Neuronal stem cell (in vitro differentiated cells): ENCODE results near the gene S100A10.

ENCODE experiments used
- DNase-seq: peaks from one replicate; pipeline ENCODE4 v3.0.0-alpha.2; 2013; ENCODE audit warnings: low spot score
- H2AFZ ChIP-seq: one replicate; pipeline ENCODE4 v1.6.1; 2013; ENCODE audit warnings: mild to moderate bottlenecking, low read length, inconsistent platforms
- H2AK5ac ChIP-seq: 2 replicates; pipeline ENCODE4 v1.6.1; 2013; ENCODE audit warnings: low read depth, mild to moderate bottlenecking, inconsistent platforms, low read length, moderate library complexity, mixed read lengths
- H2BK120ac ChIP-seq: 2 replicates; pipeline ENCODE4 v1.6.1; 2013; ENCODE audit warnings: low read depth, mild to moderate bottlenecking, inconsistent platforms, low read length, moderate library complexity, mixed read lengths
- H2BK12ac ChIP-seq: one replicate; pipeline ENCODE4 v1.6.1; 2013; ENCODE audit warnings: low read length, inconsistent platforms
- H2BK15ac ChIP-seq: 2 replicates; pipeline ENCODE4 v1.6.1; 2013; ENCODE audit warnings: mild to moderate bottlenecking, low read length, inconsistent platforms, mixed read lengths
- H2BK5ac ChIP-seq: one replicate; pipeline ENCODE4 v1.6.1; 2013; ENCODE audit warnings: inconsistent platforms, mild to moderate bottlenecking, low read length, moderate library complexity
- H3K14ac ChIP-seq: one replicate; pipeline ENCODE4 v1.6.1; 2013; ENCODE audit warnings: low read length, inconsistent platforms
- H3K18ac ChIP-seq: 2 replicates; pipeline ENCODE4 v1.6.1; 2013; ENCODE audit warnings: low read length, inconsistent platforms
- H3K23ac ChIP-seq: 2 replicates; pipeline ENCODE4 v1.6.1; 2013; ENCODE audit warnings: low read depth, mild to moderate bottlenecking, mixed read lengths, low read length, inconsistent platforms; ENCODE audit not compliant: poor library complexity
- H3K27ac ChIP-seq: replicated peaks from 3 replicates; pipeline ENCODE4 v1.5.1; 2013; ENCODE audit warnings: low read length, inconsistent platforms
- H3K27me3 ChIP-seq, 3 experiments: 2 replicates each; pipeline ENCODE4 v1.6.1; 2013; ENCODE audit warnings: low read length in 3 of 3, mild to moderate bottlenecking in 2 of 3, inconsistent platforms in 1 of 3, low read depth in 1 of 3, mixed read lengths in 1 of 3, moderate library complexity in 1 of 3; ENCODE audit not compliant: control insufficient read depth in 3 of 3, insufficient read depth in 3 of 3
- H3K36me3 ChIP-seq, 2 donors: replicated peaks in 1 of 2; 2 replicates each; pipeline ENCODE4 v1.6.1; 2013; ENCODE audit warnings: low read length in 2 of 2; ENCODE audit not compliant: control insufficient read depth in 2 of 2, insufficient read depth in 2 of 2
- H3K4ac ChIP-seq: 2 replicates; pipeline ENCODE4 v1.6.1; 2013; ENCODE audit warnings: inconsistent platforms, mild to moderate bottlenecking, low read length, moderate library complexity
- H3K4me1 ChIP-seq, 2 donors: 1 replicate in 1 of 2; 2 replicates in 1 of 2; pipeline ENCODE4 v1.6.1; 2013; ENCODE audit warnings: low read length in 2 of 2, low read depth in 1 of 2; ENCODE audit not compliant: control insufficient read depth in 2 of 2, insufficient read depth in 1 of 2
- H3K4me2 ChIP-seq: one replicate; pipeline ENCODE4 v1.6.1; 2013; ENCODE audit warnings: mild to moderate bottlenecking, low read length, inconsistent platforms; ENCODE audit not compliant: insufficient read depth, poor library complexity, severe bottlenecking
- H3K4me3 ChIP-seq, 2 donors: 2 replicates each; pipeline ENCODE4 v1.5.1; 2013; ENCODE audit warnings: low read length in 2 of 2, mild to moderate bottlenecking in 2 of 2, inconsistent platforms in 1 of 2, moderate library complexity in 1 of 2
- H3K79me1 ChIP-seq: one replicate; pipeline ENCODE4 v1.6.1; 2013; ENCODE audit warnings: low read depth, mild to moderate bottlenecking, inconsistent platforms, low read length, moderate library complexity
- H3K9ac ChIP-seq: one replicate; pipeline ENCODE4 v1.6.1; 2013; ENCODE audit warnings: mild to moderate bottlenecking, low read depth, low read length, inconsistent platforms; ENCODE audit not compliant: poor library complexity
- H3K9me3 ChIP-seq, 2 donors: replicated peaks in 1 of 2; 2 replicates each; pipeline versions ENCODE3 to v1.6.1; 2013; ENCODE audit warnings: low read length in 2 of 2, mild to moderate bottlenecking in 2 of 2, inconsistent platforms in 1 of 2, low read depth in 1 of 2, mixed read lengths in 1 of 2, moderate library complexity in 1 of 2; ENCODE audit not compliant: control insufficient read depth in 2 of 2, insufficient read depth in 1 of 2
- H4K8ac ChIP-seq: one replicate; pipeline ENCODE4 v1.6.1; 2013; ENCODE audit warnings: low read depth, mild to moderate bottlenecking, inconsistent platforms, low read length, moderate library complexity
- H4K91ac ChIP-seq: one replicate; pipeline ENCODE4 v1.6.1; 2013; ENCODE audit warnings: low read length, low read depth, mild to moderate bottlenecking, inconsistent platforms; ENCODE audit not compliant: poor library complexity
- WGBS, 2 donors: extraction: QIAGEN DNeasy Blood & Tissue Kit; methylation state at CpG; one replicate each; pipeline ENCODE4 v1.1.7; 2013; ENCODE audit warnings: missing lambda C conversion rate in 2 of 2, mixed read lengths in 1 of 2; ENCODE audit not compliant: insufficient read length in 2 of 2, insufficient replicate concordance in 1 of 2; ENCODE audit errors: extremely low coverage in 2 of 2; 5-methylcytosine and 5-hydroxymethylcytosine counted together

Gene S100A10

GRCh38 chr1:151994956-151995355, 1.3 kb upstream of the S100A10 start:
- Histone ChIP-seq H2AFZ (no peak overlapping the region), H3K18ac (no peak overlapping the region), H3K4me2 (no peak overlapping the region), H3K36me3 (no peaks in the 10 kb centered on the region), H2BK12ac (no peak overlapping the region), H3K27me3 (peaks cover 9 to 58% (median 44%) of the 10 kb centered on the region in 3 experiments), H3K79me1 (no peaks in the 10 kb centered on the region), H3K4me1 (peaks cover 0 to 10% of the 10 kb centered on the region in 2 donors), H2AK5ac (no peak overlapping the region), H3K4me3 (no peak overlapping the region), H3K9ac (no peak overlapping the region), H4K8ac (no peak overlapping the region), H3K23ac (no peak overlapping the region), H2BK5ac (no peak overlapping the region), H3K4ac (no peak overlapping the region), H2BK120ac (no peak overlapping the region), H3K9me3 (peaks cover 0 to 6% of the 10 kb centered on the region in 2 donors), H2BK15ac (no peak overlapping the region), H3K14ac (no peak overlapping the region), H3K27ac (no peak overlapping the region), H4K91ac (no peak overlapping the region)
- no peak for DNase-seq
- no CpG with 5 or more reads among the region's 6 CpGs for WGBS, 2 donors

- no peak overlapping the region for H3K4ac ChIP-seq
- peak overlapping the region; percentile 61 for H3K23ac ChIP-seq
- no peak overlapping the region for H2BK120ac ChIP-seq
- peaks cover 0 to 6% of the 10 kb centered on the region in 2 donors for H3K9me3 ChIP-seq
- peak overlapping the region; percentile 88 for H2AFZ ChIP-seq
- peaks cover 0 to 10% of the 10 kb centered on the region in 2 donors for H3K4me1 ChIP-seq
- H3K14ac ChIP-seq, result peak overlapping the region; percentile 72
- H4K8ac ChIP-seq, result no peak overlapping the region
- peaks cover 9 to 62% (median 47%) of the 10 kb centered on the region in 3 experiments for H3K27me3 ChIP-seq
- no peak overlapping the region for H3K27ac ChIP-seq
- H2BK5ac ChIP-seq, result no peak overlapping the region
- no peaks in the 10 kb centered on the region for H3K79me1 ChIP-seq
- peak overlapping the region; percentile 70 for H3K4me2 ChIP-seq
- H3K4me3 ChIP-seq, result peak overlapping the region; percentile 31 to 66
- H3K36me3 ChIP-seq, result no peaks in the 10 kb centered on the region
- no peak overlapping the region for H2BK12ac ChIP-seq
- peak overlapping the region; percentile 70 for H3K9ac ChIP-seq
- H2BK15ac ChIP-seq, result no peak overlapping the region
- no CpG with 5 or more reads among the region's 50 CpGs for WGBS, 2 donors
- H3K18ac ChIP-seq, result peak overlapping the region; percentile 78
- no peak overlapping the region for H2AK5ac ChIP-seq
- no peak for DNase-seq
- H4K91ac ChIP-seq, result no peak overlapping the region
Observed at GRCh38 chr1:151993084-151993733, 450 bp downstream of the S100A10 start.

- no CpG with 5 or more reads among the region's 21 CpGs for WGBS, 2 donors
- peak overlapping the region; percentile 88 for H2AFZ ChIP-seq
- no peak overlapping the region for H2BK15ac ChIP-seq
- no peak overlapping the region for H2AK5ac ChIP-seq
- no peak overlapping the region for H3K4ac ChIP-seq
- H4K8ac ChIP-seq, result no peak overlapping the region
- H2BK12ac ChIP-seq, result no peak overlapping the region
- peaks cover 0 to 6% of the 10 kb centered on the region in 2 donors for H3K9me3 ChIP-seq
- no peak overlapping the region for H3K4me3 ChIP-seq
- H3K18ac ChIP-seq, result no peak overlapping the region
- no peak overlapping the region for H3K27ac ChIP-seq
- peaks cover 0 to 10% of the 10 kb centered on the region in 2 donors for H3K4me1 ChIP-seq
- no peaks in the 10 kb centered on the region for H3K79me1 ChIP-seq
- no peak for DNase-seq
- no peak overlapping the region for H3K9ac ChIP-seq
- no peak overlapping the region for H2BK5ac ChIP-seq
- H3K36me3 ChIP-seq, result no peaks in the 10 kb centered on the region
- H3K23ac ChIP-seq, result no peak overlapping the region
- H3K27me3 ChIP-seq, result peaks cover 9 to 62% (median 45%) of the 10 kb centered on the region in 3 experiments
- H3K4me2 ChIP-seq, result no peak overlapping the region
- H3K14ac ChIP-seq, result no peak overlapping the region
- no peak overlapping the region for H4K91ac ChIP-seq
- no peak overlapping the region for H2BK120ac ChIP-seq
Observed at GRCh38 chr1:151992303-151993083, 1.2 kb downstream of the S100A10 start.

- H2AK5ac ChIP-seq, result no peak overlapping the region
- no peak overlapping the region for H4K91ac ChIP-seq
- H3K36me3 ChIP-seq, result no peaks in the 10 kb centered on the region
- no peaks in the 10 kb centered on the region for H3K79me1 ChIP-seq
- H3K23ac ChIP-seq, result no peak overlapping the region
- no peak overlapping the region for H3K4me2 ChIP-seq
- DNase-seq, result no peak
- H2BK15ac ChIP-seq, result no peak overlapping the region
- peaks cover 9 to 62% (median 45%) of the 10 kb centered on the region in 3 experiments for H3K27me3 ChIP-seq
- WGBS, 2 donors, result no CpG with 5 or more reads among the region's 6 CpGs
- H3K9me3 ChIP-seq, result peaks cover 0 to 6% of the 10 kb centered on the region in 2 donors
- no peak overlapping the region for H3K4me3 ChIP-seq
- H2AFZ ChIP-seq, result no peak overlapping the region
- H3K4me1 ChIP-seq, result peaks cover 0 to 10% of the 10 kb centered on the region in 2 donors
- H4K8ac ChIP-seq, result no peak overlapping the region
- no peak overlapping the region for H3K18ac ChIP-seq
- H3K14ac ChIP-seq, result no peak overlapping the region
- H3K4ac ChIP-seq, result no peak overlapping the region
- no peak overlapping the region for H2BK12ac ChIP-seq
- no peak overlapping the region for H3K9ac ChIP-seq
- no peak overlapping the region for H2BK120ac ChIP-seq
- no peak overlapping the region for H2BK5ac ChIP-seq
- H3K27ac ChIP-seq, result no peak overlapping the region
Observed at GRCh38 chr1:151991663-151992302, 1.9 kb downstream of the S100A10 start.
